HCT116 (cell line): ENCODE results near the gene RBM26. TPM values are rescaled to one million over a fixed set of nuclear protein-coding genes. Genes with fewer than 3 reads are reported as not detected.

Experiments used
- ATAC-seq: fragments of 200-7000 bp; cut with Tn5 transposase; 2 replicates; pipeline ENCODE4 v1.9.1; 2020; ENCODE audit warnings: mild to moderate bottlenecking, moderate library complexity
- BruUV-seq: library from RNA; stranded (reverse); fragments of 400-500 nt; replicated peaks from 2 replicates; lab custom pipeline; 2021; lab: Mats Ljungman, UMichigan
- CTCF ChIA-PET: fragments of 300-600 bp; sonication (Branson Sonifier 250); formaldehyde crosslinking; loops from one replicate; lab custom pipeline; 2021; ENCODE audit warnings: antibody characterized with exemption; lab: Charles Lee
- POLR2A ChIA-PET: fragments of 300-600, 350-600 bp; sonication (Branson Sonifier 250); formaldehyde crosslinking; loops from one replicate; lab custom pipeline; 2021; ENCODE audit warnings: antibody characterized with exemption; lab: Charles Lee
- RAD21 ChIA-PET, 2 experiments: fragments of 300-600 bp; sonication (Branson Sonifier 250); formaldehyde crosslinking; loops; one replicate each; lab custom pipeline; 2023; ENCODE audit warnings: low total read pairs in 2 of 2; ENCODE audit not compliant: uncharacterized antibody in 2 of 2, unreplicated experiment in 2 of 2, low non-redundant PET in 1 of 2; lab: Charles Lee
- DNase-seq: peaks from one replicate; pipeline ENCODE4 v3.0.0-alpha.2; 2010; ENCODE audit warnings: low read depth, low spot score
- H2AFZ ChIP-seq: fragments of 200-600 bp; shearing (Covaris generic), sonication (generic); 2 replicates; pipeline ENCODE4 v1.6.1; 2017; ENCODE audit warnings: low read depth, mixed run types, mixed read lengths, antibody characterized with exemption, low read length; ENCODE audit not compliant: poor library complexity, severe bottlenecking
- H3K27ac ChIP-seq: 2 replicates; pipeline ENCODE4 v1.5.1; 2012; ENCODE audit warnings: low read depth, low read length
- H3K27me3 ChIP-seq: fragments of 200-600 bp; sonication (generic); 2 replicates; pipeline ENCODE4 v1.6.1; 2016; ENCODE audit warnings: mixed run types, low read length, mixed read lengths; ENCODE audit not compliant: insufficient read depth
- H3K36me3 ChIP-seq, 2 experiments: fragments of 200-500 bp in 1 of 2; fragments of 200-600 bp in 1 of 2; sonication (Bioruptor generic) in 1 of 2; sonication (generic) in 1 of 2; 2 replicates each; pipeline versions ENCODE4 v1.5.1 to v1.6.1; 2014 to 2016; ENCODE audit warnings: low read length in 2 of 2, inconsistent platforms in 1 of 2, mixed read lengths in 1 of 2, mixed run types in 1 of 2; ENCODE audit not compliant: insufficient read depth in 2 of 2, control insufficient read depth in 1 of 2
- H3K4me1 ChIP-seq, 2 experiments: fragments of 200-600 bp in 1 of 2; sonication (generic) in 1 of 2; 2 replicates each; pipeline versions ENCODE4 v1.5.1 to v1.6.1; 2012 to 2017; ENCODE audit warnings: low read length in 2 of 2, inconsistent platforms in 1 of 2, mild to moderate bottlenecking in 1 of 2, mixed read lengths in 1 of 2, mixed run types in 1 of 2, moderate library complexity in 1 of 2; ENCODE audit not compliant: insufficient read depth in 2 of 2, control insufficient read depth in 1 of 2
- H3K4me2 ChIP-seq: fragments of 200-600 bp; sonication (generic); 2 replicates; pipeline ENCODE4 v1.6.1; 2017; ENCODE audit warnings: mixed run types, low read length, mixed read lengths
- H3K4me3 ChIP-seq, 2 experiments: fragments of 200-600 bp in 1 of 2; sonication (generic) in 1 of 2; replicated peaks in 1 of 2; 2 replicates each; pipeline ENCODE4 v1.5.1; 2011 to 2016; ENCODE audit warnings: low read length in 2 of 2, control low read depth in 1 of 2, low read depth in 1 of 2, mild to moderate bottlenecking in 1 of 2, mixed read lengths in 1 of 2, mixed run types in 1 of 2
- H3K79me2 ChIP-seq: fragments of 200-600 bp; sonication (generic); 2 replicates; pipeline ENCODE4 v1.6.1; 2017; ENCODE audit warnings: mild to moderate bottlenecking, mixed run types, low read length, moderate library complexity, mixed read lengths; ENCODE audit not compliant: insufficient read depth
- H3K9ac ChIP-seq: fragments of 200-600 bp; sonication (generic); 2 replicates; pipeline ENCODE4 v1.6.1; 2016; ENCODE audit warnings: low read length, mixed read lengths
- H3K9me2 ChIP-seq: fragments of 200-600 bp; sonication (generic), shearing (Covaris generic); 2 replicates; pipeline ENCODE4 v1.6.1; 2017; ENCODE audit warnings: mixed run types, mild to moderate bottlenecking, moderate library complexity; ENCODE audit not compliant: insufficient read depth
- H3K9me3 ChIP-seq, 2 experiments: fragments of 200-500 bp in 1 of 2; fragments of 200-600 bp in 1 of 2; sonication (Bioruptor generic) in 1 of 2; sonication (generic) in 1 of 2; 2 replicates each; pipeline ENCODE4 v1.6.1; 2014 to 2017; ENCODE audit warnings: low read length in 2 of 2, mixed read lengths in 2 of 2, inconsistent platforms in 1 of 2, low read depth in 1 of 2, mild to moderate bottlenecking in 1 of 2, mixed run types in 1 of 2, moderate library complexity in 1 of 2; ENCODE audit not compliant: control insufficient read depth in 1 of 2, insufficient read depth in 1 of 2
- H4K20me1 ChIP-seq: fragments of 200-600 bp; sonication (generic), shearing (Covaris generic); 2 replicates; pipeline ENCODE4 v1.6.1; 2017; ENCODE audit warnings: mixed run types, mild to moderate bottlenecking, moderate library complexity; ENCODE audit not compliant: insufficient read depth
- CEBPB ChIP-seq: IDR thresholded peaks from 2 replicates; pipeline ENCODE4 v1.6.1; 2012; ENCODE audit warnings: low read depth
- EGR1 ChIP-seq: IDR thresholded peaks from 2 replicates; pipeline ENCODE4 v1.6.1; 2012; ENCODE audit warnings: low read depth
- SP1 ChIP-seq: IDR thresholded peaks from 2 replicates; pipeline ENCODE4 v1.6.1; 2012; ENCODE audit warnings: low read depth
- YY1 ChIP-seq: IDR thresholded peaks from 2 replicates; pipeline ENCODE4 v1.6.1; 2011; ENCODE audit warnings: low read length, low read depth, moderate library complexity, mild to moderate bottlenecking; ENCODE audit not compliant: insufficient replicate concordance; ENCODE audit errors: extremely low read depth
- ZFX ChIP-seq: fragments of 450-650 bp; IDR thresholded peaks from 2 replicates; pipeline ENCODE4 v1.6.1; 2017
- ZNF274 ChIP-seq: fragments of 200-500 bp; sonication (Bioruptor generic); IDR thresholded peaks from 2 replicates; pipeline ENCODE4 v1.6.1; 2014; ENCODE audit warnings: mild to moderate bottlenecking, low read depth, low read length, inconsistent platforms
- intact Hi-C: fragments of 100-400 bp; cut with micrococcal nuclease; formaldehyde crosslinking; loops from 2 replicates; pipeline ENCODE4 v1.10.0; 2022
- total RNA-seq: library from RNA; stranded (reverse); gene quantifications from one replicate; pipeline ENCODE4 v1.2.1, GENCODE V29; 2021; ENCODE audit not compliant: unreplicated experiment
- TF ChIP-seq, protein P1 (sequence below): IDR thresholded peaks from 2 replicates; pipeline ENCODE4 v1.6.1; 2011; ENCODE audit warnings: mild to moderate bottlenecking, low read length, moderate library complexity; ENCODE audit not compliant: insufficient replicate concordance; ENCODE audit errors: extremely low read depth
- TF ChIP-seq, protein P2 (sequence below): IDR thresholded peaks from 2 replicates; pipeline ENCODE4 v1.6.1; 2012; ENCODE audit warnings: low read depth
- TF ChIP-seq, protein P3 (sequence below), 3 experiments: fragments of 200-600 bp in 1 of 3; sonication (generic) in 1 of 3; IDR thresholded peaks in 2 of 3; conservative IDR thresholded peaks in 1 of 3; 2 replicates each; pipeline ENCODE4 v1.5.1; 2012 to 2017; ENCODE audit warnings: low read depth in 2 of 3, low read length in 2 of 3, antibody characterized with exemption in 1 of 3, borderline replicate concordance in 1 of 3, control low read depth in 1 of 3, mild to moderate bottlenecking in 1 of 3, mixed read lengths in 1 of 3, mixed run types in 1 of 3, moderate library complexity in 1 of 3; ENCODE audit not compliant: insufficient read depth in 1 of 3

Gene RBM26
- total RNA-seq, 1 experiment from 2014 or later = 52.5 TPM

DNA sequence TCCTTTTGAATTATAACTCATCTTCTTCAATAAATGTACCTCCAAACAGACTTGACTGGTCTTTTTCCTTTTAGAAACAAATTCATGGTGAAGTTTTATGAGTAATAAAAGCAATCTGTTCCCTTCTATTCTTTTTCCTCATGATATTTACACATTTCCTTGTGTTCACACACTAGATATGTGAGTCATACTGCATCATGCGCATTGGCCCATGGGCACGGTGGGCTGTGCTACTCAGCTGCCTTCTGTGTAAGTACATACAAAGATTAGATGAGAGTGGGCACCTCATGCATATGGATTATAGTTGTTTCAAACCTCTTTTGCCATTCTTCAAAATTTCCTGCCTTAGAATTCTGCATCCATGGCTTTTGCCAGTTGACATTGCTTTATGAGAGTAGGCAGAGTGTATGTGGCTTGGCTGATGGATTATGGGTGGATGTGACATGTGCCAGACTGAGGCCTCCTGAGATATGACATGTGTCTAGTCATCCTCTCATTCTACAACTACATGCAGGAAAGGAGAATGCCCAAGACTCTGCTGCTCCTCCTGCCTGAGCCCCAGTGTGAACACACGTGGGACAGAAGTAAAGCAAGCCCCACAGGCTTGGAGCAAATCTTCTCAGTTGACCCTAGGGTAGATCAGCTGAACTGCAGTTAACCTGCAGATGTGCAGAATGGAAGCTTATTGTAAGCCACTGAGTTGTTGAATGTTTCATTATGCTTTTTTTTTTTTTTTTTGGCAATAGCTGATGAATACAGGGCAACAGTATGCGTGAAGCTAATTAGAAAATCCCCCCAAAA lies 109.9 kb downstream of the RBM26 start:
- POLR2A ChIA-PET = no interaction called here
- Histone ChIP-seq H2AFZ (no peak overlapping the region), H3K4me1 (no peaks in the 10 kb centered on the region), H3K27ac (no peak overlapping the region), H3K4me3 (no peak overlapping the region), H3K9ac (no peak overlapping the region), H3K9me3 (no peaks in the 10 kb centered on the region), H4K20me1 (no peaks in the 10 kb centered on the region), H3K79me2 (no peaks in the 10 kb centered on the region), H3K4me2 (no peak overlapping the region), H3K9me2 (no peaks in the 10 kb centered on the region), H3K36me3 (no peaks in the 10 kb centered on the region), H3K27me3 (0 out of 2 replicates have a peak, but pooled peaks cover 3% of the 10 kb centered on the region)
- RAD21 ChIA-PET = interaction anchor here in 1 of 2 experiments (0.6 kb wide), 1 partner anchor 20 kb away, joined by 3 read pairs; no protein-coding TSS in a partner anchor
- no TSS peak for BruUV-seq
- DNase-seq (no peak), ATAC-seq (no peak)
- CTCF ChIA-PET = no interaction called here
- intact Hi-C loops = no loop called here
- TF ChIP-seq ZNF274 (no peak), EGR1 (no peak)

DNA sequence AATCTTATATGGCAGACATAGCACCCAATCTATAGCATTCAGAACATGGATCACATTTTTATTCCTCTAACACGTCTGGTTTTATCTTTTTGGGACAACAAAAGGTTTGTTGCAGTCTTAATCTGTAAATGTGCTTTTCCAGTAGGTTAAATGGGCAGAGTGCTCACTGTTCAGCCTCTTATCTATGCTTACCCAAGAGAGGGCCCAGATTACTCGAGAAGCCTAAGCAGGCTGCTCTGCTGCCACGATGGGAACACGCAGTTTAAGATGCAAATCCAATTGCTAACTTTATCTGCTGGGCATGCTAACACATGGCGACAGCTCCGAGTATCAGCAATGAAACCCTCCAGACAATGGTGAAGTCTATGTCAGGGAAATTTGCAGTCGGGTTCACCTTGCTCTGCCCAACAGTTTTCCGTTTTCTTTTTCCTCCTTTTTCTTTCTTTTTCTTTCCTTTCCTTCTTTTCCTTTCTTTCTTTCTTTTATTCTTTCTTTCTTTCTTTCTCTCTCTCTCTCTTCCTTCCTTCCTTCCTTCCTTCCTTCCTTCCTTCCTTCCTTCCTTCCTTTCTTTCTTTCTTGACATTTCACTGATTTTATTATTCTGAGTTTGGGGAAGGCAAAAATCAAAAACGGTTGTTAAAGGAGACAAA lies 115.3 kb downstream of the RBM26 start:
- H3K9me3 ChIP-seq = no peaks in the 10 kb centered on the region
- TF ChIP-seq, protein P1, sequence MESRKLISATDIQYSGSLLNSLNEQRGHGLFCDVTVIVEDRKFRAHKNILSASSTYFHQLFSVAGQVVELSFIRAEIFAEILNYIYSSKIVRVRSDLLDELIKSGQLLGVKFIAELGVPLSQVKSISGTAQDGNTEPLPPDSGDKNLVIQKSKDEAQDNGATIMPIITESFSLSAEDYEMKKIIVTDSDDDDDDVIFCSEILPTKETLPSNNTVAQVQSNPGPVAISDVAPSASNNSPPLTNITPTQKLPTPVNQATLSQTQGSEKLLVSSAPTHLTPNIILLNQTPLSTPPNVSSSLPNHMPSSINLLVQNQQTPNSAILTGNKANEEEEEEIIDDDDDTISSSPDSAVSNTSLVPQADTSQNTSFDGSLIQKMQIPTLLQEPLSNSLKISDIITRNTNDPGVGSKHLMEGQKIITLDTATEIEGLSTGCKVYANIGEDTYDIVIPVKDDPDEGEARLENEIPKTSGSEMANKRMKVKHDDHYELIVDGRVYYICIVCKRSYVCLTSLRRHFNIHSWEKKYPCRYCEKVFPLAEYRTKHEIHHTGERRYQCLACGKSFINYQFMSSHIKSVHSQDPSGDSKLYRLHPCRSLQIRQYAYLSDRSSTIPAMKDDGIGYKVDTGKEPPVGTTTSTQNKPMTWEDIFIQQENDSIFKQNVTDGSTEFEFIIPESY = no peak
- TF ChIP-seq, protein P2, sequence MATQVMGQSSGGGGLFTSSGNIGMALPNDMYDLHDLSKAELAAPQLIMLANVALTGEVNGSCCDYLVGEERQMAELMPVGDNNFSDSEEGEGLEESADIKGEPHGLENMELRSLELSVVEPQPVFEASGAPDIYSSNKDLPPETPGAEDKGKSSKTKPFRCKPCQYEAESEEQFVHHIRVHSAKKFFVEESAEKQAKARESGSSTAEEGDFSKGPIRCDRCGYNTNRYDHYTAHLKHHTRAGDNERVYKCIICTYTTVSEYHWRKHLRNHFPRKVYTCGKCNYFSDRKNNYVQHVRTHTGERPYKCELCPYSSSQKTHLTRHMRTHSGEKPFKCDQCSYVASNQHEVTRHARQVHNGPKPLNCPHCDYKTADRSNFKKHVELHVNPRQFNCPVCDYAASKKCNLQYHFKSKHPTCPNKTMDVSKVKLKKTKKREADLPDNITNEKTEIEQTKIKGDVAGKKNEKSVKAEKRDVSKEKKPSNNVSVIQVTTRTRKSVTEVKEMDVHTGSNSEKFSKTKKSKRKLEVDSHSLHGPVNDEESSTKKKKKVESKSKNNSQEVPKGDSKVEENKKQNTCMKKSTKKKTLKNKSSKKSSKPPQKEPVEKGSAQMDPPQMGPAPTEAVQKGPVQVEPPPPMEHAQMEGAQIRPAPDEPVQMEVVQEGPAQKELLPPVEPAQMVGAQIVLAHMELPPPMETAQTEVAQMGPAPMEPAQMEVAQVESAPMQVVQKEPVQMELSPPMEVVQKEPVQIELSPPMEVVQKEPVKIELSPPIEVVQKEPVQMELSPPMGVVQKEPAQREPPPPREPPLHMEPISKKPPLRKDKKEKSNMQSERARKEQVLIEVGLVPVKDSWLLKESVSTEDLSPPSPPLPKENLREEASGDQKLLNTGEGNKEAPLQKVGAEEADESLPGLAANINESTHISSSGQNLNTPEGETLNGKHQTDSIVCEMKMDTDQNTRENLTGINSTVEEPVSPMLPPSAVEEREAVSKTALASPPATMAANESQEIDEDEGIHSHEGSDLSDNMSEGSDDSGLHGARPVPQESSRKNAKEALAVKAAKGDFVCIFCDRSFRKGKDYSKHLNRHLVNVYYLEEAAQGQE = no peak
- TF ChIP-seq CEBPB (no peak), SP1 (no peak), ZFX (no peak), YY1 (no peak)
- TF ChIP-seq, protein P3, sequence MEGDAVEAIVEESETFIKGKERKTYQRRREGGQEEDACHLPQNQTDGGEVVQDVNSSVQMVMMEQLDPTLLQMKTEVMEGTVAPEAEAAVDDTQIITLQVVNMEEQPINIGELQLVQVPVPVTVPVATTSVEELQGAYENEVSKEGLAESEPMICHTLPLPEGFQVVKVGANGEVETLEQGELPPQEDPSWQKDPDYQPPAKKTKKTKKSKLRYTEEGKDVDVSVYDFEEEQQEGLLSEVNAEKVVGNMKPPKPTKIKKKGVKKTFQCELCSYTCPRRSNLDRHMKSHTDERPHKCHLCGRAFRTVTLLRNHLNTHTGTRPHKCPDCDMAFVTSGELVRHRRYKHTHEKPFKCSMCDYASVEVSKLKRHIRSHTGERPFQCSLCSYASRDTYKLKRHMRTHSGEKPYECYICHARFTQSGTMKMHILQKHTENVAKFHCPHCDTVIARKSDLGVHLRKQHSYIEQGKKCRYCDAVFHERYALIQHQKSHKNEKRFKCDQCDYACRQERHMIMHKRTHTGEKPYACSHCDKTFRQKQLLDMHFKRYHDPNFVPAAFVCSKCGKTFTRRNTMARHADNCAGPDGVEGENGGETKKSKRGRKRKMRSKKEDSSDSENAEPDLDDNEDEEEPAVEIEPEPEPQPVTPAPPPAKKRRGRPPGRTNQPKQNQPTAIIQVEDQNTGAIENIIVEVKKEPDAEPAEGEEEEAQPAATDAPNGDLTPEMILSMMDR (IDR thresholded peaks at IDR 0.05 in 2 of 3, conservative IDR thresholded peaks at IDR 0.05 in 1 of 3; ENCODE audit: borderline replicate concordance in 1 of 3, insufficient read depth in 1 of 3, low read depth in 2 of 3, low read length in 2 of 3) = no peak
- no peak overlapping the region for H3K27ac ChIP-seq
- H3K4me2 ChIP-seq = no peak overlapping the region
- no peaks in the 10 kb centered on the region for H4K20me1 ChIP-seq
- no peaks in the 10 kb centered on the region for H3K27me3 ChIP-seq
- CTCF ChIA-PET = no interaction called here
- no peak for ATAC-seq
- H3K36me3 ChIP-seq = no peaks in the 10 kb centered on the region
- no peak overlapping the region for H2AFZ ChIP-seq
- no peaks in the 10 kb centered on the region for H3K79me2 ChIP-seq
- intact Hi-C loops = no loop called here
- no peaks in the 10 kb centered on the region for H3K9me2 ChIP-seq
- H3K4me3 ChIP-seq = no peak overlapping the region
- POLR2A ChIA-PET = no interaction called here
- RAD21 ChIA-PET = no interaction called here
- BruUV-seq = no TSS peak
- no peak overlapping the region for H3K9ac ChIP-seq
- DNase-seq = no peak
- no peaks in the 10 kb centered on the region for H3K4me1 ChIP-seq
